ENCODE results near the gene SDF2L1. TPM values are rescaled to one million over a fixed set of nuclear protein-coding genes. Genes with fewer than 3 reads are reported as not detected.

The SDF2L1 gene
- polyA plus RNA-seq, 1 donor: 37.5 TPM

DNA sequence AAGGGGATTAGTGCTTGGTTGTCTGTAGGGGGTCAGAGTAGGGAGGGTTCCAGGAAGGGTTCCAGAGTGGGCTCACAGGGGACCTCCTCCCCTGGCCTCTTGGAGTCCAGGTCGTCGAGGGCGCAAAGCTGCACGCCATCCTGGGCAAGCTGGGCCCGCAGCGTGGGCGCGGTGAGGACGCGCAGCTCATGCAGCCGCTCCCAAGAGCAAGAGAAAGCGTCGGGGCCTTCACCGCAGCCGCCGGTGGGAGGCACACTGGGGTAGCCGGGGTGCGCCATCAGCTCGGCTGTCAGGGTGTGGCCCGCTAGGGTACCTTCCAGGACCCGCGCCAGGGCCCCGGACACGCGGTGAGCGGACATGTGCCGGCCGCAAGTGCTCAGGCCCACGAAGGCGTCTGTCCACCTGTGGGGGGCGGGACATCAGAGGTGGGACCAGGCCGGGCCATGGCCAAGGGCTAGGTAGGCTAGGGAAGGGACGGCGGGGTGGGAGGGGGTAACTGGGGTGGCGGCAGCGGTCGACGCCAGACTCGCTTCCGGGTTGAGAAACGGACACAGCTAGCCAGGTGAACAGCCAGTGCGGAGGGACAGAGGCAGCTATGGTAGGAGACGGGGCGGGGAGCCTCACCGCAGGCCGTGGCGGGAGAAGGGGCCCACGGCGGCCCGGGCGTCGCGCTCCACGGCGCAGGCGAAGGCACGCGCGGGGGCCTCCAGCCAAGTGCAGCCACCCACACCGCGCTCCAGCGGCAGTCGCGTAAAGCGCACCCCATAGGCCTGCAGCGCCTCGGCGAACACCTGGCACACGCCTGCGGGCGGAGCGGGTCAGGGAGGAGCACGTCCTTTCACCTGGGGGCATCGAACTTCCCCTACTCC is 13.5 kb upstream of the SDF2L1 start:
- Histone ChIP-seq H3K9me3 (ENCODE audit: control insufficient read depth, low read depth, low read length) (peaks cover 9% of the 10 kb centered on the region), H3K27ac (ENCODE audit: low read length) (peak overlapping the region; percentile 79), H3K36me3 (ENCODE audit: control insufficient read depth, insufficient read depth, low read length) (peaks cover 32% of the 10 kb centered on the region), H3K27me3 (ENCODE audit: control insufficient read depth, insufficient read depth, low read length) (no peaks in the 10 kb centered on the region), H3K4me1 (ENCODE audit: control insufficient read depth, insufficient read depth, low read length) (peaks cover 8% of the 10 kb centered on the region), H3K4me3 (ENCODE audit: low read length) (peak overlapping the region; percentile 98)
- WGBS (ENCODE audit: insufficient coverage, low lambda C conversion rate): no CpG with 5 or more reads among the region's 74 CpGs
- no peak for DNase-seq

DNA sequence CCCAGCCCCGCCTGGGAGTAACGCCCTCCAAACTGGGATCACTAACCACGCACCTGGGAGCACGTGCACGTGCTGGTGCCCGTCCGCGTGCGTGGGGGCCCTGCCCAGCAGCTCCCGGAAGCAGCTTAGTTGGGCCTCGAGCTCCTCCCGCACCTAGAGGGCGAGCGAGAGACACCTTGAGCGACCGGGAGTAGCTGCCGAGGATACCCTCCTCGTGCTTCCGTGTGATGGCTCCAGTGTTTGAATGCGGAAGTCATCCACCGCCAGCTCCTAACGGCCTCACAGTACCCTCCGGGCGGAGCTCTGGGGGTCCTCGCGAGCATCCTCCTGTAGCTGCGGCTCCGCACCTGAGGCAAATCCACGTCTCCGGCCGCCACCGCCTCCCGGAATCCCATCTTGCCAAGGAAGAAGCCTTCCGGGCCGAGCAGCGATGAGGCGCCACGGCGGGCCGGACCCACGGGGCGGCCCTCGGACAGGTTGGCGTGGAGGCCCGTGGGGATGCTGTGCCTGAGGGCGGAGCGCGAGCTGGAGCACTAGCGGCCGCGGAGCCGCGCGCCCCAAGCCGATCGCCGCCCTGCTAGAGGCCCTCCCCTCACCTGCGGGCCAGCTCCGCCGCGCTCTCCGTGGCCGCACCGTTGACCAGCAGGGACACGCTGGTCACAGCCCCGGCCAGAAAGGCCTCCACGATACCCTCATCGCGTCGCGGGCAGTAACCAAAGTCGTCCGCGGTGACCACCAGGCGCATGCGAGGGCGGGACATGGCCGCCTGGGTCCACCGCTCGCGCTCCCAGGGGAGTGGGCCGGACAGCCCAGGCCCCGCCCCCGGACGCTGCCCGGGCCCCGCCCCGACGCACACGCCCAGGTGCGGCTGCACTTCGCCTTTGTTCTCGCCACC is 12.6 kb upstream of the SDF2L1 start, which contains the start of gene YDJC:
TSS of gene YDJC (minus strand) at position 768 of the 895 bp plus-strand sequence. CDS start at position 760, 8 bp downstream.
- Histone ChIP-seq H3K9me3 (ENCODE audit: control insufficient read depth, low read depth, low read length) (peaks cover 9% of the 10 kb centered on the region), H3K36me3 (ENCODE audit: control insufficient read depth, insufficient read depth, low read length) (peaks cover 26% of the 10 kb centered on the region), H3K4me3 (ENCODE audit: low read length) (peak within 1 kb of the TSS; percentile 98), H3K27ac (ENCODE audit: low read length) (peak within 1 kb of the TSS; percentile 79), H3K4me1 (ENCODE audit: control insufficient read depth, insufficient read depth, low read length) (peaks cover 8% of the 10 kb centered on the region), H3K27me3 (ENCODE audit: control insufficient read depth, insufficient read depth, low read length) (no peaks in the 10 kb centered on the region)
- no CpG with 5 or more reads among the region's 93 CpGs for WGBS (ENCODE audit: insufficient coverage, low lambda C conversion rate)
- peak; percentile 95 to 96 for DNase-seq

DNA sequence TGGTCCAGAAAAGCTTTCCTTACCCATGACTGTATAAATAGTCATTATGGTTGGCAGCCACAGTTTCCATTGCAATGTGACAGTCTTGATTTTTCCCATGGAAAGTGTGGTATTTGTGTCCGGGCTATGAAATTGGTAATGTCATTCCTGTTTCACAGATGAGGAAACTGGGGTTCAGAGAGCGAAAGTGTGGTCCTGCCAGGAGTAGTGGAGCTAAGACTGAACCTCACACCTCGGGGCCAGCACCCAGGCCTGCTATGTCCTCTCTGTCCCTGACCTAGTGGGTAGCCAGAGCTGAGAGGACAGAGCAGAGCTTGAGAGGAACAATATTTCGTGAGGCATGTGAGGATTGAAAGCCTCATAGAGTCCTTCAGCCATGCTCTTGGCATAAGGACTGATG is 11.1 kb upstream of the SDF2L1 start:
- peaks cover 9% of the 10 kb centered on the region for H3K9me3 ChIP-seq (ENCODE audit: control insufficient read depth, low read depth, low read length)
- WGBS (ENCODE audit: insufficient coverage, low lambda C conversion rate): 100% methylated on average over 1 of the region's 4 CpGs
- DNase-seq: no peak
- H3K27ac ChIP-seq (ENCODE audit: low read length): no peak overlapping the region
- H3K27me3 ChIP-seq (ENCODE audit: control insufficient read depth, insufficient read depth, low read length): no peaks in the 10 kb centered on the region
- H3K4me1 ChIP-seq (ENCODE audit: control insufficient read depth, insufficient read depth, low read length): peaks cover 8% of the 10 kb centered on the region
- H3K36me3 ChIP-seq (ENCODE audit: control insufficient read depth, insufficient read depth, low read length): peaks cover 19% of the 10 kb centered on the region
- H3K4me3 ChIP-seq (ENCODE audit: low read length): no peak overlapping the region

DNA sequence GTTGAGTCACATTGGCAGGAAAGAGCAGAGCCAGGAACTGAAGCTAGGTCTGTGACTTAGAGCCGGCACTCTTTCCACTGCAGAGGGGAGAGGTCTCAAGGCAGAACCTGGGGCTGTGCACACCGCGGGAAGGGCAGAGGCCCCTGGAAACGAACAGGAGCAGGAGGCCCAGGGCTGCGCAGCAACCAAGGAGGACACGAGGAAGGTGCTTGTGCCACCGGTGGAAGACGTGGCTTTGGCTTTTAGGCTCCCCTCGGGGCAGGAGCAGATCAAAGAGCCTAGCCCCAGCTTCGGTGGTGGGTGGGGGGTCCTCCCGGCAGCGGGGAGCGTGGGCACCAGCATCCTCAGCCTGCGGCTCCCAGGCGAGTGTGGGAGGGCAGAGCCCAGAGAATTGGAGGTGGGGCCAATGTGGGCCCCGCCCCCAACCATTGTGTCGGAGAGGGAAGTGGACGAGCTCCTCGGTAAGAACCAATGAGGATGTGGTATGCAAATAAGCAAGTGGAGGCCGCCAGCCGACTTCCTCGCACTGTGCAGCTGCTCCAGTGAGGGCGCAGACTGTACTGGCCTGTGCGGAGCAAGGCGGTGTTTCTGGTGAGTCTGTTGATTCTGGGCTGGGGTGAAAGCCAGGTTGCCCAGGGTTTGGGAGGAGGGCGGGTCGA is 9.7 kb upstream of the SDF2L1 start, which contains the start of gene CCDC116:
TSS of gene CCDC116 (plus strand) at position 524 of the 659 bp plus-strand sequence. CDS start 422 bp downstream, outside the sequence.
- no peaks in the 10 kb centered on the region for H3K27me3 ChIP-seq (ENCODE audit: control insufficient read depth, insufficient read depth, low read length)
- peaks cover 10% of the 10 kb centered on the region for H3K36me3 ChIP-seq (ENCODE audit: control insufficient read depth, insufficient read depth, low read length)
- no peak for DNase-seq
- peaks cover 8% of the 10 kb centered on the region for H3K4me1 ChIP-seq (ENCODE audit: control insufficient read depth, insufficient read depth, low read length)
- H3K27ac ChIP-seq (ENCODE audit: low read length): no peak within 1 kb of the TSS
- H3K9me3 ChIP-seq (ENCODE audit: control insufficient read depth, low read depth, low read length): peaks cover 9% of the 10 kb centered on the region
- no CpG with 5 or more reads among the region's 27 CpGs for WGBS (ENCODE audit: insufficient coverage, low lambda C conversion rate)
- H3K4me3 ChIP-seq (ENCODE audit: low read length): no peak within 1 kb of the TSS

DNA sequence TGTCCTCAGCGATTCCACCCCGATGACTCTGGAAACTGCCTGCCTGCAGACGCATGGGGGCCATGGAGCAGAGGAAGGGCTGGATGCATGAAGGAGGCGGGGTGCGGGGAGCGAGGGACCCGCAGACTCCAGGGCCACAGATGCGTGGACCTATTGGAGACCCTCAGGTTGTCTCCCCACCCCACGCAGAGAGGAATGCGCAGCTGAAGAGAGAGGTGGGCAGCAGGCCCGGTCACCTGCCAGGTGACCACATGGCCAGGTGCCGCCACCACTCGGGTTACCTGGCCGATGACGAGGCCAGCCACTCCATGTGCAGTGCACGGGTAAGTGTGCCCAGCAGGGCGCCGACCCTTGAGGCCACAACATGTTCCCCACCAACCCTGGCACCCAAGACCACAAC is 9.2 kb upstream of the SDF2L1 start:
- Histone ChIP-seq H3K27me3 (ENCODE audit: control insufficient read depth, insufficient read depth, low read length) (no peaks in the 10 kb centered on the region), H3K36me3 (ENCODE audit: control insufficient read depth, insufficient read depth, low read length) (peaks cover 7% of the 10 kb centered on the region), H3K27ac (ENCODE audit: low read length) (no peak overlapping the region), H3K9me3 (ENCODE audit: control insufficient read depth, low read depth, low read length) (peaks cover 9% of the 10 kb centered on the region), H3K4me3 (ENCODE audit: low read length) (no peak overlapping the region), H3K4me1 (ENCODE audit: control insufficient read depth, insufficient read depth, low read length) (peaks cover 8% of the 10 kb centered on the region)
- no CpG with 5 or more reads among the region's 18 CpGs for WGBS (ENCODE audit: insufficient coverage, low lambda C conversion rate)
- DNase-seq: no peak

DNA sequence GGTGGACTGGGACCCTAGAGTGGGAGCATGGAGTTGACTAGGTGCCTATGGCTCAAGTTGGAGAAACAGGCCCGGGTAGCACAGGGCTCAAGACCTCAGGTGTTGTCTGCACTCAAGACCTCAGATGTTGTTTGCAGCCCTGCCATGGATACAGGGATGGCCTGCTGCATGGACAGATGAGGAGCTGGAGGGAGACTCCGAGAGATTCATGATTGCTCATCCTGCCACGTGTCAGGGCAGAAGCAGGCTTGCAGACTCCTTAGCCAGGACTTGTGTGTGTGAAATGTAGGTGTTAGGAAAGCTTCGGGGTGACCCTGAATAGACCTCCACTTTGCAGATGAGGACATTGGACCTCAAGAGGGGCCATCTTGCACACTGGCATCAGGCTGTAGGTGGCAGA is 8.6 kb upstream of the SDF2L1 start:
- Histone ChIP-seq H3K36me3 (ENCODE audit: control insufficient read depth, insufficient read depth, low read length) (peaks cover 1% of the 10 kb centered on the region), H3K27me3 (ENCODE audit: control insufficient read depth, insufficient read depth, low read length) (no peaks in the 10 kb centered on the region), H3K9me3 (ENCODE audit: control insufficient read depth, low read depth, low read length) (peaks cover 7% of the 10 kb centered on the region), H3K4me3 (ENCODE audit: low read length) (no peak overlapping the region), H3K27ac (ENCODE audit: low read length) (no peak overlapping the region), H3K4me1 (ENCODE audit: control insufficient read depth, insufficient read depth, low read length) (peaks cover 2% of the 10 kb centered on the region)
- DNase-seq: no peak
- WGBS (ENCODE audit: insufficient coverage, low lambda C conversion rate): no CpG with 5 or more reads among the region's 4 CpGs

DNA sequence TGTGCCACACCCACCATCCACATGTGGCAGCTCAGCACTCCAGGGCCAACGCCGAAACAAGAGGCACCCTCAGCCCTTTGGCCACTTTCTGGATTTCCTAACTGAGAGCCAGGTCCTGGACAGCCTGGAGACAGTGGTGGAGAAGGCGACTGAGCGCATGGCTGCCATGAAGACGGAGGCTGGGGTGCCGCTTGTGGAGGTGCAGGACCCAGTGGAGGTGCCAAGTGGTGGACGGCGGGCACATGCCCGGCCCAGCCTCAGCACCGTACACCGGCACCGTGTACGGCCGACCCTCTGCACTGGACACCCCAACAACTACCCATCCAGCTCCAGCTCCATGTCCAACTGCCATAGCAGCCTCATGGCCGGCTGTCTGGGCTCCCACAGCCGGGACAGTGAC is 8.0 kb upstream of the SDF2L1 start:
- no peak for DNase-seq
- Histone ChIP-seq H3K4me1 (ENCODE audit: control insufficient read depth, insufficient read depth, low read length) (no peaks in the 10 kb centered on the region), H3K9me3 (ENCODE audit: control insufficient read depth, low read depth, low read length) (peaks cover 4% of the 10 kb centered on the region), H3K27me3 (ENCODE audit: control insufficient read depth, insufficient read depth, low read length) (no peaks in the 10 kb centered on the region), H3K27ac (ENCODE audit: low read length) (no peak overlapping the region), H3K4me3 (ENCODE audit: low read length) (no peak overlapping the region), H3K36me3 (ENCODE audit: control insufficient read depth, insufficient read depth, low read length) (no peaks in the 10 kb centered on the region)
- WGBS (ENCODE audit: insufficient coverage, low lambda C conversion rate): no CpG with 5 or more reads among the region's 16 CpGs

DNA sequence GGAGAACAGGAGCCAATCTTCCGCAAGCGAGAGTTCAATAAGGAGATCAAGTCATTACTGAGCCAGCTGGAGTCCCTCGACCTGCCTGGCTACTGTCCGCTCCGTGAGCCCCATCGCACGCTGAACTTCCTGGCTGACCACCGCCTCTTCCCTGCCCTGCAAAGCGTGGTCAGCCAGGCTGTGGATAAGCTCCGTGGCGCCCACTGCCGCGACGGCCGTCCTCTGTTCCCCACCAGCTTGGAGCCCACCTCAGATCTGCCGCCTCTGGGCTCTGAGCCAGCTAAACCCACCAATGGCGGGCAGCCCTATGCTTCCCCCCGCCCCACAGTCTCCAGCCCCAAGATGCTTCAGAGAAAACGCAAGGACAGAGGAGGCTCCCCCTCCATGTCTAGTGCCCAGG is 7.3 kb upstream of the SDF2L1 start:
- no peaks in the 10 kb centered on the region for H3K36me3 ChIP-seq (ENCODE audit: control insufficient read depth, insufficient read depth, low read length)
- DNase-seq: no peak
- no CpG with 5 or more reads among the region's 19 CpGs for WGBS (ENCODE audit: insufficient coverage, low lambda C conversion rate)
- peaks cover 4% of the 10 kb centered on the region for H3K9me3 ChIP-seq (ENCODE audit: control insufficient read depth, low read depth, low read length)
- H3K4me3 ChIP-seq (ENCODE audit: low read length): no peak overlapping the region
- no peaks in the 10 kb centered on the region for H3K27me3 ChIP-seq (ENCODE audit: control insufficient read depth, insufficient read depth, low read length)
- no peak overlapping the region for H3K27ac ChIP-seq (ENCODE audit: low read length)
- H3K4me1 ChIP-seq (ENCODE audit: control insufficient read depth, insufficient read depth, low read length): peaks cover 3% of the 10 kb centered on the region

DNA sequence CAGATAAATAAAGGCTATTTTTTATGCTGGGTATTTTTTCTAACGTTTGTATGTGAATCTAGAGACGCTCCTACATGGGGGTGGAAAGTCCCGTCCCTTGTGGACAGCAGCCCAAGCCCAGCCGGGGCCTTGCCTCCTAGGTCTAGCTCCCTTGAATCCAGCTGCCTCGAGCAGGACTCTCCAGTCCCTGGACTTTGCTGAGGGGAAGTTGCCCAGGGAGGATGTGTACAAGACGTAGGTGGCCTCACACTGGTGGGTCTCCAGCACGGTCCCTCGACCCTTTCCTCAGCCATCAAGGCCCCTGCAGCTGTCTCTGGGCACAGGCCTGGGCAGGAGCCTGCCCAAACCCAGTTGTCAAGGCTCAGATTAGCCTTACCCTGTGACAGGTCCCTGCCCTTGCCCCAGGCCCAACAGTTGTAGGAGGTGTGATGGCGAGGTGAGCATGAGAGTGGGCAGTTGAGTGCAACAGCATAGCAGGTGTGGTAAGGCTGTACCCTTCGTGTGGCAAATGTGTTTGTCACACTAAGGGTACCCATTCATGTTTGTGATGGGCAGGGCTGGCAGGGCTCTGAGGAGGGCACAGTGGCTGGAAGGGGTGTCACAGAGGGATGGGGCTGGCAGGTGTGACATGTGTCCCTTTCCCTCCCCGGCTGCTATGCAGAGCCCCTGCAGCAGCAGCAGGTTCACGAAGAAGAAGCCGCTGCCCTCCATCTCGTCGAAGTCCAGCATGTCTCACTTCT is 6.2 kb upstream of the SDF2L1 start:
- Histone ChIP-seq H3K27ac (ENCODE audit: low read length) (no peak overlapping the region), H3K27me3 (ENCODE audit: control insufficient read depth, insufficient read depth, low read length) (no peaks in the 10 kb centered on the region), H3K4me1 (ENCODE audit: control insufficient read depth, insufficient read depth, low read length) (peaks cover 6% of the 10 kb centered on the region), H3K9me3 (ENCODE audit: control insufficient read depth, low read depth, low read length) (peaks cover 4% of the 10 kb centered on the region), H3K36me3 (ENCODE audit: control insufficient read depth, insufficient read depth, low read length) (no peaks in the 10 kb centered on the region), H3K4me3 (ENCODE audit: low read length) (no peak overlapping the region)
- WGBS (ENCODE audit: insufficient coverage, low lambda C conversion rate): no CpG with 5 or more reads among the region's 15 CpGs
- no peak for DNase-seq

Data from large intestine (tissue), 3 donors.